ENCODE results near the gene B4GALT2. TPM values are rescaled to one million over a fixed set of nuclear protein-coding genes. Genes with fewer than 3 reads are reported as not detected.

B4GALT2 gene
- total RNA-seq, 4 donors from 2014 or later: 22.3 to 30.3 (median 24.7) TPM

GRCh38 chr1:44021581-44022321 is 42.7 kb downstream of the B4GALT2 start:
- Histone ChIP-seq H3K27me3 (no peaks in the 10 kb centered on the region), H3K4me1 (no peaks in the 10 kb centered on the region), H3K4me3 (replicated peaks in 1 of 3) (no peak overlapping the region), H3K9me3 (no peaks in the 10 kb centered on the region), H3K27ac (no peak overlapping the region), H3K36me3 (no peaks in the 10 kb centered on the region)
- TF ChIP-seq CTCF (IDR thresholded peaks at IDR 0.05) (no peak), POLR2A (IDR thresholded peaks at IDR 0.05) (no peak)
- 86 to 93% methylated on average over 6 to 10 of the region's 10 CpGs for WGBS, 2 donors
- intact Hi-C loops (cut with DNase I): no loop called here
- no peak for DNase-seq

- 91 to 94% methylated on average over 11 to 13 of the region's 14 CpGs for WGBS, 2 donors
Observed at GRCh38 chr1:44024031-44024902, 45.3 kb downstream of the B4GALT2 start.

GRCh38 chr1:44024903-44025525 is 46.0 kb downstream of the B4GALT2 start:
- H3K9me3 ChIP-seq: no peaks in the 10 kb centered on the region
- H3K36me3 ChIP-seq: no peaks in the 10 kb centered on the region
- H3K27ac ChIP-seq: no peak overlapping the region
- no peak for DNase-seq
- no peaks in the 10 kb centered on the region for H3K27me3 ChIP-seq
- WGBS, 2 donors: 81 to 89% methylated on average over 13 of the region's 13 CpGs
- intact Hi-C loops (cut with DNase I): no loop called here
- peaks cover 6 to 7% of the 10 kb centered on the region in 2 donors for H3K4me1 ChIP-seq
- no peak for TF ChIP-seq CTCF (IDR thresholded peaks at IDR 0.05)
- H3K4me3 ChIP-seq (replicated peaks in 1 of 3): no peak overlapping the region

More at GRCh38 chr1:44024031-44024902, 45.3 kb downstream of the B4GALT2 start:
- H3K4me1 ChIP-seq: peaks cover 2 to 3% of the 10 kb centered on the region in 2 donors
- no peaks in the 10 kb centered on the region for H3K36me3 ChIP-seq
- H3K9me3 ChIP-seq: no peaks in the 10 kb centered on the region
- no peak for DNase-seq
- TF ChIP-seq CTCF (IDR thresholded peaks at IDR 0.05) (no peak), POLR2A (IDR thresholded peaks at IDR 0.05) (no peak)
- no peaks in the 10 kb centered on the region for H3K27me3 ChIP-seq
- intact Hi-C loops (cut with DNase I): no loop called here
- no peak overlapping the region for H3K4me3 ChIP-seq (replicated peaks in 1 of 3)
- no peak overlapping the region for H3K27ac ChIP-seq

GRCh38 chr1:44025816-44026215 is 46.8 kb downstream of the B4GALT2 start:
- no peak for DNase-seq
- no peak overlapping the region for H3K27ac ChIP-seq
- TF ChIP-seq POLR2A (IDR thresholded peaks at IDR 0.05) (no peak), CTCF (IDR thresholded peaks at IDR 0.05) (no peak)
- no peak overlapping the region for H3K4me3 ChIP-seq (replicated peaks in 1 of 3)
- WGBS, 2 donors: 80 to 91% methylated on average over 3 of the region's 3 CpGs
- intact Hi-C loops (cut with DNase I): no loop called here
- peaks cover 6 to 7% of the 10 kb centered on the region in 2 donors for H3K4me1 ChIP-seq
- no peaks in the 10 kb centered on the region for H3K9me3 ChIP-seq
- no peaks in the 10 kb centered on the region for H3K27me3 ChIP-seq
- no peaks in the 10 kb centered on the region for H3K36me3 ChIP-seq
